Measurements from ENCODE around the gene ADAMTS3. TPM values are rescaled to one million over a fixed set of nuclear protein-coding genes. Genes with fewer than 3 reads are reported as not detected.

Gene ADAMTS3
- total and polyA plus RNA-seq, 2 experiments from 2014 or later, result 1.2 to 3.7 TPM

- Histone ChIP-seq H3K27me3 (ENCODE audit: insufficient read depth) (no peaks in the 10 kb centered on the region), H3K27ac (ENCODE audit: low read depth) (no peak overlapping the region), H3K4me1 (ENCODE audit: insufficient read depth) (no peaks in the 10 kb centered on the region), H3K4me2 (no peak overlapping the region), H3F3A (replicated peaks; ENCODE audit: low read depth) (no peaks in the 10 kb centered on the region), H2AFZ (no peak overlapping the region), H3K36me3 (ENCODE audit: insufficient read depth) (no peaks in the 10 kb centered on the region), H3K4me3 (no peak overlapping the region), H3K9me2 (ENCODE audit: insufficient read depth) (no peaks in the 10 kb centered on the region), H3K79me2 (replicated peaks; ENCODE audit: insufficient read depth) (no peaks in the 10 kb centered on the region), H4K20me1 (replicated peaks; ENCODE audit: insufficient read depth) (no peaks in the 10 kb centered on the region)
- ATAC-seq (no peak), DNase-seq (ENCODE audit: low spot score) (no peak)
- Mint-ChIP-seq H3K9me3 (no peaks in the 10 kb centered on the region), H3K27me3 (ENCODE audit: insufficient read depth, low read depth, poor library complexity) (no peaks in the 10 kb centered on the region), H3K27ac (no peak overlapping the region), H3K36me3 (ENCODE audit: low read depth) (no peaks in the 10 kb centered on the region), H3K4me1 (no peaks in the 10 kb centered on the region), H3K4me3 (no peak overlapping the region)
- TF ChIP-seq NANOG (IDR thresholded peaks at IDR 0.05; ENCODE audit: borderline replicate concordance), result no peak
- TF ChIP-seq EZH2phosphoT487 (IDR thresholded peaks at IDR 0.05; ENCODE audit: unreplicated experiment), result no peak
- TF ChIP-seq JUNB (IDR thresholded peaks at IDR 0.05; ENCODE audit: unreplicated experiment), result no peak
- TF ChIP-seq, protein P1, sequence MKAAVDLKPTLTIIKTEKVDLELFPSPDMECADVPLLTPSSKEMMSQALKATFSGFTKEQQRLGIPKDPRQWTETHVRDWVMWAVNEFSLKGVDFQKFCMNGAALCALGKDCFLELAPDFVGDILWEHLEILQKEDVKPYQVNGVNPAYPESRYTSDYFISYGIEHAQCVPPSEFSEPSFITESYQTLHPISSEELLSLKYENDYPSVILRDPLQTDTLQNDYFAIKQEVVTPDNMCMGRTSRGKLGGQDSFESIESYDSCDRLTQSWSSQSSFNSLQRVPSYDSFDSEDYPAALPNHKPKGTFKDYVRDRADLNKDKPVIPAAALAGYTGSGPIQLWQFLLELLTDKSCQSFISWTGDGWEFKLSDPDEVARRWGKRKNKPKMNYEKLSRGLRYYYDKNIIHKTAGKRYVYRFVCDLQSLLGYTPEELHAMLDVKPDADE (IDR thresholded peaks at IDR 0.05), result no peak
- no peak for TF ChIP-seq STAT1 (IDR thresholded peaks at IDR 0.05; ENCODE audit: unreplicated experiment)
- TF ChIP-seq POLR2AphosphoS5 (IDR thresholded peaks at IDR 0.05; ENCODE audit: low read depth), result no peak
- TF ChIP-seq, protein P2, sequence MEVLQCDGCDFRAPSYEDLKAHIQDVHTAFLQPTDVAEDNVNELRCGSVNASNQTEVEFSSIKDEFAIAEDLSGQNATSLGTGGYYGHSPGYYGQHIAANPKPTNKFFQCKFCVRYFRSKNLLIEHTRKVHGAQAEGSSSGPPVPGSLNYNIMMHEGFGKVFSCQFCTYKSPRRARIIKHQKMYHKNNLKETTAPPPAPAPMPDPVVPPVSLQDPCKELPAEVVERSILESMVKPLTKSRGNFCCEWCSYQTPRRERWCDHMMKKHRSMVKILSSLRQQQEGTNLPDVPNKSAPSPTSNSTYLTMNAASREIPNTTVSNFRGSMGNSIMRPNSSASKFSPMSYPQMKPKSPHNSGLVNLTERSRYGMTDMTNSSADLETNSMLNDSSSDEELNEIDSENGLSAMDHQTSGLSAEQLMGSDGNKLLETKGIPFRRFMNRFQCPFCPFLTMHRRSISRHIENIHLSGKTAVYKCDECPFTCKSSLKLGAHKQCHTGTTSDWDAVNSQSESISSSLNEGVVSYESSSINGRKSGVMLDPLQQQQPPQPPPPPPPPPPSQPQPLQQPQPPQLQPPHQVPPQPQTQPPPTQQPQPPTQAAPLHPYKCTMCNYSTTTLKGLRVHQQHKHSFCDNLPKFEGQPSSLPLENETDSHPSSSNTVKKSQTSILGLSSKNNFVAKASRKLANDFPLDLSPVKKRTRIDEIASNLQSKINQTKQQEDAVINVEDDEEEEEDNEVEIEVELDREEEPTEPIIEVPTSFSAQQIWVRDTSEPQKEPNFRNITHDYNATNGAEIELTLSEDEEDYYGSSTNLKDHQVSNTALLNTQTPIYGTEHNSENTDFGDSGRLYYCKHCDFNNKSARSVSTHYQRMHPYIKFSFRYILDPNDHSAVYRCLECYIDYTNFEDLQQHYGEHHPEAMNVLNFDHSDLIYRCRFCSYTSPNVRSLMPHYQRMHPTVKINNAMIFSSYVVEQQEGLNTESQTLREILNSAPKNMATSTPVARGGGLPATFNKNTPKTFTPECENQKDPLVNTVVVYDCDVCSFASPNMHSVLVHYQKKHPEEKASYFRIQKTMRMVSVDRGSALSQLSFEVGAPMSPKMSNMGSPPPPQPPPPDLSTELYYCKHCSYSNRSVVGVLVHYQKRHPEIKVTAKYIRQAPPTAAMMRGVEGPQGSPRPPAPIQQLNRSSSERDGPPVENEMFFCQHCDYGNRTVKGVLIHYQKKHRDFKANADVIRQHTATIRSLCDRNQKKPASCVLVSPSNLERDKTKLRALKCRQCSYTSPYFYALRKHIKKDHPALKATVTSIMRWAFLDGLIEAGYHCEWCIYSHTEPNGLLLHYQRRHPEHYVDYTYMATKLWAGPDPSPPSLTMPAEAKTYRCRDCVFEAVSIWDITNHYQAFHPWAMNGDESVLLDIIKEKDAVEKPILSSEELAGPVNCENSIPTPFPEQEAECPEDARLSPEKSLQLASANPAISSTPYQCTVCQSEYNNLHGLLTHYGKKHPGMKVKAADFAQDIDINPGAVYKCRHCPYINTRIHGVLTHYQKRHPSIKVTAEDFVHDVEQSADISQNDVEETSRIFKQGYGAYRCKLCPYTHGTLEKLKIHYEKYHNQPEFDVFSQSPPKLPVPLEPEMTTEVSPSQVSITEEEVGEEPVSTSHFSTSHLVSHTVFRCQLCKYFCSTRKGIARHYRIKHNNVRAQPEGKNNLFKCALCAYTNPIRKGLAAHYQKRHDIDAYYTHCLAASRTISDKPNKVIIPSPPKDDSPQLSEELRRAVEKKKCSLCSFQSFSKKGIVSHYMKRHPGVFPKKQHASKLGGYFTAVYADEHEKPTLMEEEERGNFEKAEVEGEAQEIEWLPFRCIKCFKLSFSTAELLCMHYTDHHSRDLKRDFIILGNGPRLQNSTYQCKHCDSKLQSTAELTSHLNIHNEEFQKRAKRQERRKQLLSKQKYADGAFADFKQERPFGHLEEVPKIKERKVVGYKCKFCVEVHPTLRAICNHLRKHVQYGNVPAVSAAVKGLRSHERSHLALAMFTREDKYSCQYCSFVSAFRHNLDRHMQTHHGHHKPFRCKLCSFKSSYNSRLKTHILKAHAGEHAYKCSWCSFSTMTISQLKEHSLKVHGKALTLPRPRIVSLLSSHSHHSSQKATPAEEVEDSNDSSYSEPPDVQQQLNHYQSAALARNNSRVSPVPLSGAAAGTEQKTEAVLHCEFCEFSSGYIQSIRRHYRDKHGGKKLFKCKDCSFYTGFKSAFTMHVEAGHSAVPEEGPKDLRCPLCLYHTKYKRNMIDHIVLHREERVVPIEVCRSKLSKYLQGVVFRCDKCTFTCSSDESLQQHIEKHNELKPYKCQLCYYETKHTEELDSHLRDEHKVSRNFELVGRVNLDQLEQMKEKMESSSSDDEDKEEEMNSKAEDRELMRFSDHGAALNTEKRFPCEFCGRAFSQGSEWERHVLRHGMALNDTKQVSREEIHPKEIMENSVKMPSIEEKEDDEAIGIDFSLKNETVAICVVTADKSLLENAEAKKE (CRISPR knock-in tag; IDR thresholded peaks at IDR 0.05), result no peak
- no peak for TF ChIP-seq CREB1 (CRISPR knock-in tag; IDR thresholded peaks at IDR 0.05; ENCODE audit: low read depth)
- TF ChIP-seq ZNF331 (CRISPR knock-in tag; IDR thresholded peaks at IDR 0.05; ENCODE audit: low read depth), result no peak
- TF ChIP-seq, protein P3, sequence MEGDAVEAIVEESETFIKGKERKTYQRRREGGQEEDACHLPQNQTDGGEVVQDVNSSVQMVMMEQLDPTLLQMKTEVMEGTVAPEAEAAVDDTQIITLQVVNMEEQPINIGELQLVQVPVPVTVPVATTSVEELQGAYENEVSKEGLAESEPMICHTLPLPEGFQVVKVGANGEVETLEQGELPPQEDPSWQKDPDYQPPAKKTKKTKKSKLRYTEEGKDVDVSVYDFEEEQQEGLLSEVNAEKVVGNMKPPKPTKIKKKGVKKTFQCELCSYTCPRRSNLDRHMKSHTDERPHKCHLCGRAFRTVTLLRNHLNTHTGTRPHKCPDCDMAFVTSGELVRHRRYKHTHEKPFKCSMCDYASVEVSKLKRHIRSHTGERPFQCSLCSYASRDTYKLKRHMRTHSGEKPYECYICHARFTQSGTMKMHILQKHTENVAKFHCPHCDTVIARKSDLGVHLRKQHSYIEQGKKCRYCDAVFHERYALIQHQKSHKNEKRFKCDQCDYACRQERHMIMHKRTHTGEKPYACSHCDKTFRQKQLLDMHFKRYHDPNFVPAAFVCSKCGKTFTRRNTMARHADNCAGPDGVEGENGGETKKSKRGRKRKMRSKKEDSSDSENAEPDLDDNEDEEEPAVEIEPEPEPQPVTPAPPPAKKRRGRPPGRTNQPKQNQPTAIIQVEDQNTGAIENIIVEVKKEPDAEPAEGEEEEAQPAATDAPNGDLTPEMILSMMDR (conservative IDR thresholded peaks at IDR 0.05; ENCODE audit: low read depth in 2 of 2), result no peak
- TF ChIP-seq EZH2 (IDR thresholded peaks at IDR 0.05; ENCODE audit: low read depth, unreplicated experiment), result no peak
- no peak for TF ChIP-seq ZNF114 (CRISPR knock-in tag; IDR thresholded peaks at IDR 0.05)
- TF ChIP-seq, protein P4, sequence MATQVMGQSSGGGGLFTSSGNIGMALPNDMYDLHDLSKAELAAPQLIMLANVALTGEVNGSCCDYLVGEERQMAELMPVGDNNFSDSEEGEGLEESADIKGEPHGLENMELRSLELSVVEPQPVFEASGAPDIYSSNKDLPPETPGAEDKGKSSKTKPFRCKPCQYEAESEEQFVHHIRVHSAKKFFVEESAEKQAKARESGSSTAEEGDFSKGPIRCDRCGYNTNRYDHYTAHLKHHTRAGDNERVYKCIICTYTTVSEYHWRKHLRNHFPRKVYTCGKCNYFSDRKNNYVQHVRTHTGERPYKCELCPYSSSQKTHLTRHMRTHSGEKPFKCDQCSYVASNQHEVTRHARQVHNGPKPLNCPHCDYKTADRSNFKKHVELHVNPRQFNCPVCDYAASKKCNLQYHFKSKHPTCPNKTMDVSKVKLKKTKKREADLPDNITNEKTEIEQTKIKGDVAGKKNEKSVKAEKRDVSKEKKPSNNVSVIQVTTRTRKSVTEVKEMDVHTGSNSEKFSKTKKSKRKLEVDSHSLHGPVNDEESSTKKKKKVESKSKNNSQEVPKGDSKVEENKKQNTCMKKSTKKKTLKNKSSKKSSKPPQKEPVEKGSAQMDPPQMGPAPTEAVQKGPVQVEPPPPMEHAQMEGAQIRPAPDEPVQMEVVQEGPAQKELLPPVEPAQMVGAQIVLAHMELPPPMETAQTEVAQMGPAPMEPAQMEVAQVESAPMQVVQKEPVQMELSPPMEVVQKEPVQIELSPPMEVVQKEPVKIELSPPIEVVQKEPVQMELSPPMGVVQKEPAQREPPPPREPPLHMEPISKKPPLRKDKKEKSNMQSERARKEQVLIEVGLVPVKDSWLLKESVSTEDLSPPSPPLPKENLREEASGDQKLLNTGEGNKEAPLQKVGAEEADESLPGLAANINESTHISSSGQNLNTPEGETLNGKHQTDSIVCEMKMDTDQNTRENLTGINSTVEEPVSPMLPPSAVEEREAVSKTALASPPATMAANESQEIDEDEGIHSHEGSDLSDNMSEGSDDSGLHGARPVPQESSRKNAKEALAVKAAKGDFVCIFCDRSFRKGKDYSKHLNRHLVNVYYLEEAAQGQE (IDR thresholded peaks at IDR 0.05; ENCODE audit: unreplicated experiment), result no peak
Observed at GRCh38 chr4:72358483-72358882, 210.5 kb downstream of the ADAMTS3 start.
